HG03159 (cell line): ENCODE data around the gene SAYSD1.

Source experiments
- ATAC-seq: cut with Tn5 transposase; IDR thresholded peaks from one replicate; pipeline ENCODE4 v1.9.1; 2021; ENCODE audit warnings: mild to moderate bottlenecking, moderate library complexity; ENCODE audit not compliant: unreplicated experiment

SAYSD1 gene

GRCh38 chr6:39080246-39080875 lies 34.6 kb downstream of the SAYSD1 start:
- no peak for ATAC-seq

GRCh38 chr6:39079197-39080125 lies 35.5 kb downstream of the SAYSD1 start:
- ATAC-seq = no peak

- ATAC-seq = no peak
Measured at GRCh38 chr6:39078695-39079094, 36.3 kb downstream of the SAYSD1 start.

GRCh38 chr6:39077882-39078594 lies 36.9 kb downstream of the SAYSD1 start:
- ATAC-seq = no peak

GRCh38 chr6:39076623-39077535 lies 38.1 kb downstream of the SAYSD1 start:
- ATAC-seq = no peak

GRCh38 chr6:39075807-39076622 lies 39.0 kb downstream of the SAYSD1 start:
- ATAC-seq = no peak

- no peak for ATAC-seq
Measured at GRCh38 chr6:39075010-39075686, 39.8 kb downstream of the SAYSD1 start.

- ATAC-seq = no peak
Measured at GRCh38 chr6:39074486-39074885, 40.5 kb downstream of the SAYSD1 start.

- no peak for ATAC-seq
Measured at GRCh38 chr6:39073471-39074355, 41.3 kb downstream of the SAYSD1 start.

- no peak for ATAC-seq
Measured at GRCh38 chr6:39072830-39073229, 42.2 kb downstream of the SAYSD1 start.

- ATAC-seq = no peak
Measured at GRCh38 chr6:39068391-39068790, 46.6 kb downstream of the SAYSD1 start.

GRCh38 chr6:39065561-39065960 lies 49.4 kb downstream of the SAYSD1 start:
- no peak for ATAC-seq

- ATAC-seq = no peak
Measured at GRCh38 chr6:39063526-39063925, 51.5 kb downstream of the SAYSD1 start.

GRCh38 chr6:39062014-39062740 lies 52.8 kb downstream of the SAYSD1 start:
- ATAC-seq = no peak

GRCh38 chr6:39061588-39061987 lies 53.4 kb downstream of the SAYSD1 start:
- ATAC-seq = no peak

- no peak for ATAC-seq
Measured at GRCh38 chr6:39061182-39061581, 53.8 kb downstream of the SAYSD1 start.

- ATAC-seq = no peak
Measured at GRCh38 chr6:39060467-39061160, 54.4 kb downstream of the SAYSD1 start.
